Daoy (cell line): Measurements from ENCODE around the gene CCDC167. TPM values are rescaled to one million over a fixed set of nuclear protein-coding genes. Genes with fewer than 3 reads are reported as not detected.
"Not testable (repeated sequence)": the region's sequence is repeated elsewhere in the genome, so short reads cannot be mapped to it uniquely, and the experiment has no call there.

Experiments
- DNase-seq: peaks from one replicate; pipeline ENCODE4 v3.0.0-alpha.2; 2015; ENCODE audit warnings: low read depth
- total RNA-seq: library from RNA; depleted of rRNA; stranded (reverse); fragments of >200 nt; shearing (Covaris generic); gene quantifications from 2 replicates; pipeline ENCODE4 v1.2.3, GENCODE V29; 2014

CCDC167 gene
- total RNA-seq, 1 experiment from 2014 or later = 126 TPM

DNA sequence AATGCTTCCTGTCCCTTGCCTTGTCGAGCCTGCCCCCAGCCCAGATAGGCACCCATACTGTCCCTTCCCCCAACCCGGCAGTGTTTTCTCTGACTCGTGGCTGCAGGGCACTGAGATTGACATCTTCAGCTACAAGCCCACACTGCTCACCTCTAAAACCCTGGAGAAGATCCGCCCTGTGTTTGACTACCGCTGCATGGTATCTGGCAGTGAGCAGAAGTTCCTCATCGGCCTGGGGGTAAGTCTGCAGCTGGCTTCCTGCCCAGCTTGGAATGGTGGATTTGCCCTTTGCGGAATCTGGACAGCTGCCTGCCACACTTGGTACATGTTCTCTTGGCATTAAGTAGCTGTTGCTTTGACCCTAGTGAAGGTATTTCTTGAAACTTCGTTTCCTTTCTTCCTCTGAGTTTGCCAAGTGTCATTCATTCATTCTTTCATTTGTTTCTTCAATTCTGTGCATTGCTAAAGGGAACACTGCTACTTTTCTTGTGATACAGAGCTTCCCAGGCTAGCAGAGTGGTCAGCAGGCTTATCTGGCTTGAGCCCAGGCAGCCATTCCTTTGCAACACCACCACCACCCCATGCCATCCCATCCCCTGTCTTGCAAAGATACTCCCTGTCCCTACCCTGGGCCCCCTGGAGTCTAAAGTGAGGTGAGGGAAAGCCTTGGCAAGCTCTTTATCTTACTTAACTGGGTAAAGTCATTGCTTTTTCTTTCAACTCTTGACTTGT is 26.2 kb downstream of the CCDC167 start:
- peak; percentile 40 for DNase-seq

DNA sequence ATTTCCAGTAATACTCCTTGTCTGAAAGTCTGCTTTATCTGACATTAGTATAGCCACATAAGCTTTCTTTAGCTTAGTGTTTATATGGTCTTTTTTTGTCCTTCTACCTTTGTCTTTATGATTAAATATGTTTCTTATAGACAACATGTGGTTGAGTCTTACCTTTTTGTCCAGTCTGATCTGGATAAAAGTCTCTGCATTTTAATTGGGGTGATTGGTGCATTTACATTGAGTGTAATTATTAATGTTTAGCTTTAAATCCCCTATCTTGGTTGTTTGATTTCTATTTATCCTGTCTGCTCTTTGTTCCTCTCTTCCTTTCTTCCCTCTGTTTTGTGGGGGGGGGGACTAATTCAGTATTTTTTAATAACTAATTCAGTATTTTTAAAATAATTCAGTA is 32.0 kb downstream of the CCDC167 start:
- no peak for DNase-seq

DNA sequence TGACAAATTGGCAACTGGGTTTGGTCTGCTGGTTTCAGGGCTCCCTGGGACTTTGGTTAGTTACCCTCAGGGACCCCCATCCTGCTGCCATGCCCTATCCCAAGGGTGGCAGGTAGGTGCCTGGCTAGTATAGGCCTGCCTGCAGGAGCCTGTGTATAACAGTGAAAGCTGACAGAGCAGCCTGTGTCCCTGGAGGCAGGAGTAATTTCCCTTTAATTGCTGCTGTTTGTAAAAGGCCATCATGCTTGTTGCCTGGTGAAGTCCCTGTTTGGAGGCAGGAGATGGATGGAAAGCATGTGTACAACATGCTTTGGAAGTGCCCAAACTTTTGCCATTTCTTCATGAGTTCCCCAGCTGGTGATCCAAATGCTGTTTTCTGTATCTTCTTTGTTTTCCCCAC is 36.6 kb downstream of the CCDC167 start:
- no peak for DNase-seq

DNA sequence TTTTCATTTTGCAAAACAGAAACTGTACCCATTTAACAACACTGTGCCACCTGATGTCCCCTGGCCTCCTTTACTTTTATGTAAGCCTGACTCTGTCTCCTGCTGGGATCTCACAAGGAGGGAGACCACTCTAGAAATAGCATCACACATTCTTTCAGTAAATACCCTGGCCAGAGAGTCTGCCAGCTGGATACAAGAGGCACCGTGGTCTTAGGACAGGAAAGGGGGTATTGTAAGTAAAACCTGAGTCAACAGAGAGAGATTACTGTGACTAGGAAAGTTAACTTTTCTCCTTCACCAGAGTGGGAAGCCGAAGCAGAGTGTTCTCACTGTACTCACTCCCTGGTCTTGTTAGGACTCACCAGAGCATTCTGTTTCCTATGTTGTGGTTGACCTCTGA is 38.9 kb downstream of the CCDC167 start:
- DNase-seq = no peak

DNA sequence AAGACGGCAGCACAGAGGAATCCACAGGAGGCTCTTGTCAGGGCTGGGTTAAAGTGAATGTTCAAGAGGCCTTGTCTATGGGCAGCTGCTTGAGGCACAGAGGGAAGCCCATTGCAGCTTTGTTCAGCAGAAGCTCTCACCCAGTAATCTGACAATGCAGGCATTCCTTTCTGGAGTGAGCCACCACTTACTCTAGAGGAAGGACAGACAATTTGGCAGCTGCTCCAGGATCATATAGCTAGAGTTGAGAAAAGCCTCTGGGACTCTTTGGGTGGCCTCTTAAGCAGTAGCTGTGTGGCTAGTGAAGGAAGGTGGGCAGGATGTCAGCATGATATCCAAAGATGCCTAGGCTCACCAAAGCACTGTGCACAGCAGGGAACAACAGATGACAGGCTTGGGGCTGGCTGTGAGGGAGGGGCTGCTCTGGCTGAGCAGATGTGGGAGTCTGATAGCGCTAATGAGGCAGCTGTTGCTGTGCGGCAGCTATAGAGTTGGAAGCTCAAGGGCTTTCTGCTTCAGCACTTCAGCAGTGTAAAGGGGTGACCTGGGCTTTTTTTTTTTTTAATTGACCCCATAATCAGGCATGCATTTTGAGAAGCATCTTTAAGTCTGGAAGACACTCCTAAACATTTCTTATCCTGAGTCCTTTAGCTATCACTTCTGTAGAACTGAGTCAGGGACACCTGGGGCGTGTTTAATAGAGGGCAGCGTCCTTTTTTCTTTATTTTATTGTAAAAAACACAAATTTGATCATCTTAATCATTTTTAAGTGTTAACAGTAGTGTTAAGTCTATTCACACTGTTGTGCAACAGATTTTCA is 39.5 kb downstream of the CCDC167 start:
- DNase-seq = no peak

DNA sequence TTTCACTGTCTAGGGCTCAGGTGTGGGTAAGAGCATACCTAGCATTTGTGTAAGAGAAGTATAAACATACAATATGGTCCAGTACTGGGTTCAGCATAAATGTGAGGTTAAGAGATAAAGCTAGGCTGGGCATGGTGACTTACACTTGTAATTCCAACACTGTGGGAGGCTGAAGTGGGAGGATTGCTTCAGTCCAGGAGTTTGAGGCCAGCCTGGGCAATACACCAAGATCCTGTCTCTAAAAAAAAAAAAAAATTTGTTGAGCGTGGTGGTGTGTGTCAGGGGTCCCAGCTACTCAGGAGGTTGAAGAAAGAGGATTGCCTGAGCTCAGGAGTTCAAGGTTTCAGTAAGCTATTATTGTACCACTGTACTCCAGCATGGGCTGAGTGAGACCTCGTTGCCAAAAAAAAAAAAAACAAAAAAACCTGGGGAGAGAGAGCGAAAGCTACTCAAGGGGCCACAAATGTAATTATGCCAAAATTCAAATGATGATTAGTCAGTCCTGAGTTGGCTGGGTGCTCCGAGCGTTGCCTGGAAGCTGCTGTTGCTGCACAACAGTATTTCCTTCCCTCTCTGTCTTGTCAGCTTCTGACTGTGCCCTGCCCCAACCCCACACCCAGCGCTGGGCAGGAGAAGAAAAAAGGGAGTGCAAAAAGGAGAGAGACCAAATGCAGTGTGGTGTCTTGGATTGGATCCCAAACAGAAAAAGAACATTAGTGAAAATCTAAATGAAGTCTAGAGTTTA is 42.7 kb downstream of the CCDC167 start:
- DNase-seq = peak; percentile 83

DNA sequence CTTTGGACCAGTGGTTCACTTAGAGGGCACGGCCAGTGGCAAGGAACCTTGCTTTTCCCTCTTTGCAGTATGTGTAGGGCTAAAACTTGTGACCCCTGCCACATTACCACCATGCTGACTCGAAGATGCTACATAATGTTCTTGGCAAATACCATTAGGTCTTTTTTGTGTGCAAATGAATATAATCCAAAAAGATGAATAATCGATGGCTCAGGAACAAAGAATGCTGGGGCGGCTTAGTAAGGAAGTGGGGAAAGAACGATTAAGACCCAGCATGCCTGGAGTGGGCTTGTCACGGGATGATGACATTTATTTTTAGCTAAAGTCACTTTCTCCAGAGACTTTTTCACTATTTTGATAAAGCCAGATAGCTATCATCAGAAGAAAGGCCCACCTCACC is 43.6 kb downstream of the CCDC167 start:
- DNase-seq = peak; percentile 38

DNA sequence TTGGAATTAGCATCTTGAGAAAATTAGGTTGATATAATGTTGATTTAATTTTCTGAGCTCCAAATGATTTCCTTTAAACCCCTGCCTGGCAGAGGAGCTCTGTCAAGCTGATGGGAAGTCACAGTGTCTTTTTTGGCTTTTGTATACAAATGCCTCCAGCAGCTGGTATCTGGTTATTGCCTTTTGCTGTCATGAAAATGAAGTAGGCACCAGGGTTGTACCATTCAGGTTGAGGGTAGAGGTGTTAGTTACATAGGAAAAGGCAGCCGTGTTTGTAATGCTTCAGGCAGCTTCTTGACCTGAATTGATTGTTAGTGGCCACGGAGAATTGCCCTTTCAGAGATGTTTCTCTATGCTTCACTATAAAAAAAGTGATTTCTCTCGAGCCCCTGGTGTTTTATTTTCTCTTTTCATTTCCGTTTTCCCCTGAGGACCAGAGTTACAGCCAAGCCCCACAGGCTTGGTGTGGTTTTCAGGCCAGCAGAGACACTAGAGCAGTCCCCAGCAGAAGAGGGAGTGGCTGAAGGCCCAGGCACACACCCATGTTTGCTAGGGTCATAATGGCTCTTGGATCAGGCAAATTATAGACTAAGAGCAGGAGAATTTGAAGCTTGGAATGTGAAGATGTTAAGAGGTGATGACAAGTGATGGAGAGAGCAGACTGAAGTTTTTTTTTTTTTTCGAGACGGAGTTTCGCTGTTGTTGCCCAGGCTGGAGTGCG is 45.1 kb downstream of the CCDC167 start:
- DNase-seq = no peak

DNA sequence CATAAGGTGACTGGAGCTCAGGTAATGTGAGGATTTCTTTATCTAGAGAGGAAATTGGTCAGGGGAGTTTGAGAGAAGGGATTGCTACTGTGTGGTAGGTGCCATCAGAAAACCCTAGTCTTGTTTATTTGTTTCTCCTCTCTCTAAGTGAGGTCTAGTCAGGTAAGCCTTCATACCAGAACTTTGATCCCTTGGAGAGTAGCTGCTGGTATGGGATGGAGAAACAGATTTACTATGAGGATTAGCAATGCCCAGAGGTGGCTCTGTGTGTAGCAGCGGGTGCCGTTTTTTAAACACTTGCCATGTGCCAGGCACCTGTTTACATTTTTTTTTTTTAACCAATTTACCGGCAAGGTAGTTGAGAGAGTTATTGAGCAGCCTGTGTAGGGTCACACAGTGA is 47.2 kb downstream of the CCDC167 start:
- DNase-seq = no peak

DNA sequence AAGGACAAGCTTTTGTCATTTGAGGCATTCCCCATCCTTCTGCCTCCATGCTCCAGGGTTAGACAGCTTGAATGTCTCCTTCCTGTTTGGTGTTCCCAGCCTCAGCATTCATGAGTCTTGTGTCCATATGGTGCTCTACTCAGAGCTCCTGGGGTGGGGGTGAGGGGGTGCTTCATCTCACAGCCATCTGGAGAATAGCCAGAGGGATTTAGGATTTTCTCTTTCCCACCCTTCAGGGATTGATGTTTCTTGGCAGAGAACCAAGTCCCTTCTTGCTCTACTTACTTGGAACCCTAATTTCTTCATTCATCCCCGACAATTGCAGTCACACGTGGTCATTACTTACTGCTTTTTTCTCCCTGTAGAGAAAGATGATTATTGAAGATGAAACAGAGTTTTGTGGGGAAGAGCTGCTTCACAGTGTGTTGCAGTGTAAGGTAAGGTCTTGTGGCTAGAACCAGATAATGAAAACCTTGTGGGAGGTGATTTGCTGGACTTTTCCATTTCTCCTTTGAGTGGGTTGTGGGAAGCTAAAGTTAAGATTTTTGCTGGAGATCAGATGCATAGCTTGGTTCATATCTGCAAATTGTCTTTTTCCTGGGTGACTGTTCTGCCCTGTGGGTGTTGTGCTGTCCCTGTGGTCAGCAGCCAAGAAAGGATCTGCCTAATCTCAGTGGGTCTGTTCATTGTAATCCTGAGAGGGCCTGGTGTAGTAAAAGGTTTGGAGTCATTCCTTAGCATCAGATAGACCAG is 48.1 kb downstream of the CCDC167 start:
- no peak for DNase-seq

DNA sequence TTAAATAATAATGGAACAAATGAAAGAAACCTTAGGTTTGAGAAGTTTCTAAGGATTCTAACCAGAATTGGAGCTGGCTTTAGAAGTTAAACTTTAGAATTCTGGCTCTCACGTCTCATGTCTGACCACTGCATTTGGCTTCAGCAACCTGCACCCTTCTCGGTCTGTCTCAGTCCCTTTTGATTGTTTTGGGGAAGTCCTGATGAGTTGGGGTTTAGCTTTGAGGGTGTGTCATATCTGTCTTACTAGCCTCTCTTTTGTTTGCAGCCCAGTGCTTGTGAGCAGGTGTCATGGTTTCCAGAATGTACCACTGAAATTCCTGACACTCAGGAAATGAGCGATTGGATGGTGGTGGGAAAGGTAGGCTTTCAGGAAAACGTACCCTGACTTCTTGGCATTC is 49.7 kb downstream of the CCDC167 start:
- no peak for DNase-seq

DNA sequence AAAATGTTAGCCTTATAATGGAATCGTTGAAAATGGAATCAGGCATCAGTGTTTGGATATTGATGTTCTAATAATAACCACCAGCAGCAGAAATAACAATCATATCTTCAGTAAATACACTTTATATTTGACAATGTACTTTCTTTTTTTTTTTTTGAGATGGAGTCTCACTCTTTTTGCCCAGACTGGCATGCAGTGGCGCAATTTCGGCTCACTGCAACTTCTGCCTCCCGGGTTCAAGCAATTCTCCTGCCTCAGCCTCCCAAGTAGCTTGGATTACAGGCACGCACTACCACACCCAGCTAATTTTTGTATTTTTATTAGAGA is 56.5 kb downstream of the CCDC167 start:
- DNase-seq = not testable (repeated sequence)

DNA sequence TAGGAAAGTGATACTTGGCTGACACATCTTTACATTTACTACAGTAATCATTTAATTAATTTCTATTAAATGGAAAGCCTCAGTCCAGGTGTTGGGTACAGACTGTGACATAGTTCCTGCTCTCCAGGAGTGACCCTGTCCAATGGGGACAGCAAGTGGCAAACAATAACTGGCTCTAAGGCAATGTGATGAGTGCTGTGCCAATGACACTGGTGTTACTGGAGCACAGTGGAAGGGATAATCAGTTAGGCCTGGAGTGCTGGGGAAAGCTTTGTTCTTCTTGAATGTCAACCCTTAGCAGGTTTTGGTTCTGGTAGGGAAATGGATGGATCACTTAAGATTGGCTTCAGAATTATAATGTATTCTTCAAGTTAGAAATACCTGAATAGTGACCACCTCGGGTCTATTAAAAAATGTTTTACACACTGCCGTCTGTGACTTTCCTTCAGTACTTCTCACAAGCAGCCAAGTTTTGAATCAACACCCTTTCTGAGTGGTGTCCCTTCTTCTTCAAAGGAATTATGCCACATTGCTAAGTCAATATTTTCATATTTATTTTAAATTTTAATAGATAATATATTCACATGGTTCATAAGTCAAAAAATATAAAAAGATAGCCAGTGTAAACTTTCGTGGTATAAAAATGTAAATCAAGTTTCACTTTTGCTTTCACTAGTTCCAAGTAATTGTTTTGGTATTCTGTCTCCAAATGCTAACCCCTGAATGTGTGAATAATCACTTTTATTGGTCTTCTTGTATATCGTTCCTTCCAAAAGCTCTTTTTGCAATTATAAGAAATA is 57.1 kb downstream of the CCDC167 start:
- DNase-seq = no peak

DNA sequence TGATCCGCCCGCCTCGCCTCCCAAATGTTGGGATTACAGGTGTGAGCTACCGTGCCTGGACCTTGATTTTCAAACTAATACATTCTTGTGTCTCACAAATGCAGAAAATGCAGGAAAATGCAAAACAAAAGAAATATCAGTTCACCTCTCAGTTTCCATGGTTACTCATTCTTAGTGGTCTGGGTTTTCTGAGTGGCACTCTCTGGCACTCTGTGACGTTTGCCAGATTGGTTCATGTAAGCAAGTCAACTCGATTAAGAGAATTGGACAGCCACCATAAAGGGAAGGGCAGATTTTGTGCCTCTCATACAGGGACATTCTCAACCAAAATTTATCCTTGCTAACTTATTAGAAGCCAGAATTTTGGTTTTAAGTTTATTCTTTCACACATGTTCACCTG is 58.0 kb downstream of the CCDC167 start:
- no peak for DNase-seq

DNA sequence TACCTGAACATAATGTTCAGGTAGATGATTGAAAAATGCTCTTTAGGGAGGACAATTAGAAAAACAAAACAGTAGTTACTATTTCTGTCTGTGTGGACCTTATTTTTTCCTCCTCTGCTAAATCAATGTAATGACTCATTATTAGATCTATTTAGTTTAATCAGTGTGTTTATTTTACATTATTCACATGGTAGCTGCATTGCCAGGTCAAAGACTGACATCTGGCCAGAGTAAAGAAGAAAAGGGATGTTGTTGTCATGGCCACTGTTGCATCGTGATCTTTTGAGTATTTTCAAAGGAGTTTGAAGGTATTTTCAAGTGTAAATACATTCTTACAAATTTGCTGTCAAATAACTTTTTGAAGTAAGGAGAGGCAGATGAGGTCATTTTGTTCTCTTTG is 60.8 kb downstream of the CCDC167 start:
- no peak for DNase-seq

DNA sequence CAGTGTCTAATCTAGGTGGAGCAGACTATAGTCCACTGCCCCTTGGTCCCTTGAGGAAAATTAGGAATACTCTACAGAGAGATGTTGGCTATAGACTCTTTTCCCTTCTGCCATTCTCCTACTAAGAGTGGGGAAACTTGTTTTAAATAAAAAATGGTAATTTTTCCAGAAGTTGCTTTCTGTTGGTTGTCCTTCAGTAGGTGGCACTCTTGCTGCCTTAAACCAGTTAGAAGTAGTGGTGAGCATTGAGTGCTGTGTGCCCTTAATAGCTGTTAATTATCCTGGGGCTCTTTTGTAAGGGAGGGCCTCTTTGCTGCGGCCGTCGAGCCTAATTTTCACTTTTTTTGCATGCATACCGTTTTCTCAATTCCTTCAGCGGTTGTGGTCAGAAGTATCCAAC is 63.9 kb downstream of the CCDC167 start:
- DNase-seq = no peak

DNA sequence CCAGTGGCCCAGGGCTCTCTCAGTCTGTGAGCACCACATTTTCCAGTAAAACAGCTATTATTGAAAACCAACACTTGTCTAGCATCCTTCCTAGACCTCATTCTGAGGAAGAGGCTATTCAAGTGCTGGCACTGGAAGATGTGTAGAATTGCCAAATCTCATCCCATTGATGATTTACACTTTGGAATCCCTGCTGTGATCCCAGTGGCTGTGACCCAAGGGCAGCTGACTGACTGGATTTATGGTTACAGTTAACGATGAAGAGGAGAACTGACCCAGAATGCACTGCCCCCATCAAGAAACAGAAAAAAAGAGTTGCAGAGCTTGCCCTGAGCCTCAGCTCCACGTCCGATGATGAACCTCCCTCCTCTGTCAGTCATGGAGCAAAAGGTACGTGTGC is 64.3 kb downstream of the CCDC167 start:
- no peak for DNase-seq

DNA sequence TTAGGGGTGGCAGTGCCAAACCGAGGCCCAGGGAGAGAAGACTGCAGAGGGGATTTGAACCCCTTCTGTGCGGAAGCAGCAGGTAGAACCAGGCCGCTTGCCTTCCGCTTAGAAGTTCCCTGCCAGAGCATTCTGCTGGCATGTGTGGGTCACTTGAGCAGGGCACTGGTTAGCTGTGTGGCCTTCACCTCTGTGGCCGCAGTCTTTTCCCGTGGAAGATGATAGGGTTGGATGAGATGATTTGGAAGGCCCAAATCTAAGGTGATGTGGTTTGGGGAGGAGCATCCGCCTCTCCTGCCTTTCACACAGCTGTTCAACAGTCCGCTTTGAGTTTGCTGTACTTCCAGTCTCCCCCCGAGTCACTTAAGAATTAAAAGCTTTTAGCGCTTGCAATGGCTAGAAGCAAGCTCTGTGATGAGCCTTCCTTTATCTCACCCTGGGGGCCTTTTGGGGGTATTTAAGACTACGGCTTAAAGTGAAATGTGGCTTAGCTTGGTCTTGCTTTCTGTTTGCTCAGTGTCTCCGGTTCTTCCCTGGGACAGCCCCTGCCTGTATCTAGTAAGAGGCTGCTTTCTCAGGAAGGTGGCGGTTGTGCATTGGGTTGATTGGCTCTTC is 65.9 kb downstream of the CCDC167 start:
- peak; percentile 21 for DNase-seq
